WTC11 (cell line): ENCODE results near the gene MYOC. TPM values are rescaled to one million over a fixed set of nuclear protein-coding genes. Genes with fewer than 3 reads are reported as not detected.

Experiments
- ATAC-seq: fragments of 200-7000 bp; cut with Tn5 transposase; 2 replicates; pipeline ENCODE4 v1.10.0; 2021; ENCODE audit warnings: mild to moderate bottlenecking, moderate library complexity
- CTCF ChIA-PET: fragments of 300-600 bp; sonication (Branson Sonifier 250); formaldehyde crosslinking; loops from one replicate; lab custom pipeline; 2021; ENCODE audit warnings: antibody characterized with exemption; lab: Charles Lee
- POLR2A ChIA-PET: fragments of 350-600 bp; sonication (Branson Sonifier 250); formaldehyde crosslinking; loops from one replicate; lab custom pipeline; 2021; ENCODE audit warnings: antibody characterized with exemption; lab: Charles Lee
- DNase-seq: peaks from one replicate; pipeline ENCODE4 v3.0.0; 2021; ENCODE audit warnings: low spot score
- H3K27ac Mint-ChIP-seq: 2 replicates; pipeline ENCODE4 v1.8.0; 2021; ENCODE audit warnings: mixed read lengths
- H3K27me3 Mint-ChIP-seq: 2 replicates; pipeline ENCODE4 v1.8.0; 2021; ENCODE audit warnings: low read depth, mild to moderate bottlenecking, moderate library complexity, mixed read lengths
- H3K36me3 Mint-ChIP-seq: 2 replicates; pipeline ENCODE4 v1.8.0; 2021; ENCODE audit warnings: mixed read lengths
- H3K4me1 Mint-ChIP-seq: 2 replicates; pipeline ENCODE4 v1.8.0; 2022; ENCODE audit warnings: mixed read lengths
- H3K4me3 Mint-ChIP-seq: 2 replicates; pipeline ENCODE4 v1.8.0; 2021; ENCODE audit warnings: mild to moderate bottlenecking, moderate library complexity, mixed read lengths
- H3K9me3 Mint-ChIP-seq: 2 replicates; pipeline ENCODE4 v1.8.0; 2021; ENCODE audit warnings: mixed read lengths
- ATF3 ChIP-seq: sonication (generic); formaldehyde crosslinking; conservative IDR thresholded peaks from 2 replicates; pipeline ENCODE4 v1.8.1; 2022; ENCODE audit warnings: mild to moderate bottlenecking, missing genetic modification reagents
- CREM ChIP-seq: sonication (generic); formaldehyde crosslinking; IDR thresholded peaks from 2 replicates; pipeline ENCODE4 v1.8.1; 2022; ENCODE audit warnings: mild to moderate bottlenecking, missing genetic modification reagents, moderate library complexity
- E2F1 ChIP-seq: sonication (generic); formaldehyde crosslinking; IDR thresholded peaks from 2 replicates; pipeline ENCODE4 v1.8.0; 2022; ENCODE audit warnings: mild to moderate bottlenecking, missing genetic modification reagents
- E2F4 ChIP-seq: sonication (generic); formaldehyde crosslinking; IDR thresholded peaks from 2 replicates; pipeline ENCODE4 v1.8.1; 2022; ENCODE audit warnings: low read depth, mild to moderate bottlenecking, moderate library complexity, missing genetic modification reagents, borderline replicate concordance
- ETV6 ChIP-seq: sonication (generic); formaldehyde crosslinking; IDR thresholded peaks from 2 replicates; pipeline ENCODE4 v1.8.1; 2022; ENCODE audit warnings: mild to moderate bottlenecking, missing genetic modification reagents
- FOXJ3 ChIP-seq: sonication (generic); formaldehyde crosslinking; IDR thresholded peaks from 2 replicates; pipeline ENCODE4 v1.9.0; 2021; ENCODE audit warnings: missing genetic modification reagents, mild to moderate bottlenecking, borderline replicate concordance
- GABPB1 ChIP-seq: sonication (generic); formaldehyde crosslinking; IDR thresholded peaks from 2 replicates; pipeline ENCODE4 v1.8.1; 2023; ENCODE audit warnings: mild to moderate bottlenecking, missing genetic modification reagents
- HMGA2 ChIP-seq: fragments of 250-450 bp; sonication (Bioruptor Pico); IDR thresholded peaks from 2 replicates; pipeline ENCODE4 v1.4.0; 2021; ENCODE audit warnings: mild to moderate bottlenecking, moderate library complexity
- IRF1 ChIP-seq: sonication (generic); formaldehyde crosslinking; IDR thresholded peaks from 2 replicates; pipeline ENCODE4 v1.8.0; 2023; ENCODE audit warnings: missing genetic modification reagents
- IRF2 ChIP-seq: sonication (generic); formaldehyde crosslinking; IDR thresholded peaks from 2 replicates; pipeline ENCODE4 v1.8.0; 2022; ENCODE audit warnings: low read depth, missing genetic modification reagents, borderline replicate concordance
- MYBL2 ChIP-seq: sonication (generic); formaldehyde crosslinking; IDR thresholded peaks from 2 replicates; pipeline ENCODE4 v1.8.1; 2023; ENCODE audit warnings: mild to moderate bottlenecking, moderate library complexity, missing genetic modification reagents
- OVOL2 ChIP-seq: fragments of 250-450 bp; sonication (Bioruptor Pico); IDR thresholded peaks from 2 replicates; pipeline ENCODE4 v1.9.0; 2021; ENCODE audit warnings: mild to moderate bottlenecking, borderline replicate concordance
- SMAD3 ChIP-seq: sonication (generic); formaldehyde crosslinking; IDR thresholded peaks from 2 replicates; pipeline ENCODE4 v1.8.0; 2022; ENCODE audit warnings: missing genetic modification reagents, mild to moderate bottlenecking, borderline replicate concordance
- SMAD4 ChIP-seq: sonication (generic); formaldehyde crosslinking; IDR thresholded peaks from 2 replicates; pipeline ENCODE4 v1.8.0; 2022; ENCODE audit warnings: mild to moderate bottlenecking, missing genetic modification reagents
- SOX15 ChIP-seq: fragments of 250-450 bp; sonication (Bioruptor Pico); IDR thresholded peaks from 2 replicates; pipeline ENCODE4 v1.9.0; 2021; ENCODE audit warnings: mild to moderate bottlenecking
- TEAD1 ChIP-seq: sonication (generic); formaldehyde crosslinking; IDR thresholded peaks from 2 replicates; pipeline ENCODE4 v1.8.0; 2022; ENCODE audit warnings: mild to moderate bottlenecking, missing genetic modification reagents
- ZNF138 ChIP-seq: sonication (generic); formaldehyde crosslinking; conservative IDR thresholded peaks from 2 replicates; pipeline ENCODE4 v1.8.1; 2022; ENCODE audit warnings: mild to moderate bottlenecking, moderate library complexity, missing genetic modification reagents
- ZNF219 ChIP-seq: sonication (generic); formaldehyde crosslinking; IDR thresholded peaks from 2 replicates; pipeline ENCODE4 v1.8.0; 2023; ENCODE audit warnings: missing genetic modification reagents, mild to moderate bottlenecking, borderline replicate concordance
- ZNF263 ChIP-seq: sonication (generic); formaldehyde crosslinking; IDR thresholded peaks from 2 replicates; pipeline ENCODE4 v1.8.1; 2022; ENCODE audit warnings: low read depth, mild to moderate bottlenecking, moderate library complexity, missing genetic modification reagents
- ZNF416 ChIP-seq: fragments of 250-450 bp; sonication (Bioruptor Pico); IDR thresholded peaks from 2 replicates; pipeline ENCODE4 v1.9.0; 2021; ENCODE audit warnings: mild to moderate bottlenecking, inconsistent platforms
- ZNF425 ChIP-seq: fragments of 250-450 bp; sonication (Bioruptor Pico); conservative IDR thresholded peaks from 2 replicates; pipeline ENCODE4 v1.9.0; 2021; ENCODE audit warnings: mild to moderate bottlenecking
- ZNF512 ChIP-seq: sonication (generic); formaldehyde crosslinking; IDR thresholded peaks from 2 replicates; pipeline ENCODE4 v1.8.1; 2022; ENCODE audit warnings: missing genetic modification reagents, borderline replicate concordance
- total RNA-seq: library from RNA; stranded (reverse); gene quantifications from 3 replicates; pipeline ENCODE4 v1.2.3, GENCODE V29; 2021

The MYOC gene
- total RNA-seq, 1 experiment from 2014 or later: not detected

- no peak for ATAC-seq
- CTCF ChIA-PET: no interaction called here
Observed at GRCh38 chr1:171613282-171613681, 39.2 kb downstream of the MYOC start.

GRCh38 chr1:171611306-171611705, 41.2 kb downstream of the MYOC start:
- ChIA-PET CTCF (no interaction called here), POLR2A (no interaction called here)
- no peaks in the 10 kb centered on the region for H3K9me3 Mint-ChIP-seq
- H3K36me3 Mint-ChIP-seq: no peaks in the 10 kb centered on the region
- TF ChIP-seq ZNF425 (CRISPR knock-in tag) (no peak), ZNF512 (CRISPR knock-in tag) (no peak), ZNF263 (CRISPR knock-in tag) (no peak), SMAD3 (CRISPR knock-in tag) (no peak), SMAD4 (no peak), E2F4 (CRISPR knock-in tag) (no peak), HMGA2 (no peak), IRF2 (CRISPR knock-in tag) (no peak), CREM (CRISPR knock-in tag) (no peak), ATF3 (no peak), OVOL2 (CRISPR knock-in tag) (no peak), TEAD1 (CRISPR knock-in tag) (no peak), FOXJ3 (CRISPR knock-in tag) (no peak), IRF1 (CRISPR knock-in tag) (no peak), MYBL2 (CRISPR knock-in tag) (no peak), ETV6 (CRISPR knock-in tag) (no peak), ZNF138 (no peak), ZNF416 (CRISPR knock-in tag) (no peak)
- no peak overlapping the region for H3K4me3 Mint-ChIP-seq
- no peak for DNase-seq
- ATAC-seq: no peak
- H3K27ac Mint-ChIP-seq: no peak overlapping the region
- no peaks in the 10 kb centered on the region for H3K27me3 Mint-ChIP-seq
- no peaks in the 10 kb centered on the region for H3K4me1 Mint-ChIP-seq

More at GRCh38 chr1:171613282-171613681, 39.2 kb downstream of the MYOC start:
- no peaks in the 10 kb centered on the region for H3K27me3 Mint-ChIP-seq
- H3K27ac Mint-ChIP-seq: no peak overlapping the region
- POLR2A ChIA-PET: no interaction called here
- no peaks in the 10 kb centered on the region for H3K36me3 Mint-ChIP-seq
- no peak for TF ChIP-seq E2F1 (CRISPR knock-in tag)
- no peak for TF ChIP-seq ATF3
- TF ChIP-seq SMAD3 (CRISPR knock-in tag): no peak
- no peak for TF ChIP-seq GABPB1 (CRISPR knock-in tag)
- no peak for TF ChIP-seq ZNF219
- TF ChIP-seq SOX15 (CRISPR knock-in tag): no peak
- no peak for TF ChIP-seq IRF2 (CRISPR knock-in tag)
- H3K4me3 Mint-ChIP-seq: no peak overlapping the region
- H3K4me1 Mint-ChIP-seq: no peaks in the 10 kb centered on the region
- no peak for DNase-seq
- no peaks in the 10 kb centered on the region for H3K9me3 Mint-ChIP-seq
